Thyroid gland (tissue), 4 donors: ENCODE results near the gene GIT2.

Experiments
- POLR2A ChIP-seq, 2 donors: fragments of 450-650 bp; IDR thresholded peaks; one replicate each; pipeline ENCODE4 v1.6.1; 2017; ENCODE audit warnings: antibody characterized with exemption in 2 of 2, mild to moderate bottlenecking in 2 of 2, moderate library complexity in 1 of 2
- TF ChIP-seq, protein P1 (sequence below), 6 experiments: fragments of 200-600 bp in 3 of 6; fragments of 450-650 bp in 3 of 6; sonication (generic) in 3 of 6; IDR thresholded peaks; one replicate each; pipeline ENCODE4 v1.5.1; 2016 to 2019; ENCODE audit warnings: antibody characterized with exemption in 6 of 6, mild to moderate bottlenecking in 2 of 6, inconsistent platforms in 1 of 6, moderate library complexity in 1 of 6

DNA sequence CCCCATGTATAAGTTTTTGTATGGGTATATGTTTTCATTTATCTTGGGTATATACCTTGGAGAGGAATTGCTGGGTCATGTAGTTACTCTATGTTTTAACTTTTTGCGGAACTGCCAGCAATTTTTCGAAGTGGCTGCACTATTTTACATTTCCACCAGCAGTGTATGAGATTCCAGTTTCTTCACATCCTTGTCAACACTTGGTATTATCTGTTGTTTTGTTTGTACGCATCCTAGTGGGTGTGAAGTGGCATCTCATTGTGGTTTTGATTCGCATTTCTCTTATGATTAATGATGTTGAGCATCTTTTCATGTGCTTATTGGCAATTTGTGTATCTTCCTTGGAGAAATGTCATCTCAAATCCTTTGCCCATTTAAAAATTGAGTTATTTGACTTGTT is 9.9 kb upstream of the GIT2 start:
- TF ChIP-seq, protein P1, sequence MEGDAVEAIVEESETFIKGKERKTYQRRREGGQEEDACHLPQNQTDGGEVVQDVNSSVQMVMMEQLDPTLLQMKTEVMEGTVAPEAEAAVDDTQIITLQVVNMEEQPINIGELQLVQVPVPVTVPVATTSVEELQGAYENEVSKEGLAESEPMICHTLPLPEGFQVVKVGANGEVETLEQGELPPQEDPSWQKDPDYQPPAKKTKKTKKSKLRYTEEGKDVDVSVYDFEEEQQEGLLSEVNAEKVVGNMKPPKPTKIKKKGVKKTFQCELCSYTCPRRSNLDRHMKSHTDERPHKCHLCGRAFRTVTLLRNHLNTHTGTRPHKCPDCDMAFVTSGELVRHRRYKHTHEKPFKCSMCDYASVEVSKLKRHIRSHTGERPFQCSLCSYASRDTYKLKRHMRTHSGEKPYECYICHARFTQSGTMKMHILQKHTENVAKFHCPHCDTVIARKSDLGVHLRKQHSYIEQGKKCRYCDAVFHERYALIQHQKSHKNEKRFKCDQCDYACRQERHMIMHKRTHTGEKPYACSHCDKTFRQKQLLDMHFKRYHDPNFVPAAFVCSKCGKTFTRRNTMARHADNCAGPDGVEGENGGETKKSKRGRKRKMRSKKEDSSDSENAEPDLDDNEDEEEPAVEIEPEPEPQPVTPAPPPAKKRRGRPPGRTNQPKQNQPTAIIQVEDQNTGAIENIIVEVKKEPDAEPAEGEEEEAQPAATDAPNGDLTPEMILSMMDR (IDR thresholded peaks at IDR 0.05), result no peak
- TF ChIP-seq POLR2A (IDR thresholded peaks at IDR 0.05), result no peak
